ENCODE results near the gene TIAM2. TPM values are rescaled to one million over a fixed set of nuclear protein-coding genes. Genes with fewer than 3 reads are reported as not detected.

TIAM2 gene
- total and polyA plus RNA-seq, 2 experiments from 2014 or later, result 14.2 to 24.4 TPM

- peak; percentile 13; the same call in 1 of the 3 replicates for ATAC-seq
- Mint-ChIP-seq H3K27me3 (ENCODE audit: insufficient read depth, low read depth, poor library complexity) (no peaks in the 10 kb centered on the region), H3K4me1 (peaks cover 44% of the 10 kb centered on the region), H3K4me3 (no peak overlapping the region), H3K27ac (no peak overlapping the region), H3K9me3 (peaks cover 2% of the 10 kb centered on the region; the same call in 1 of the 3 replicates), H3K36me3 (ENCODE audit: low read depth) (peaks cover 36% of the 10 kb centered on the region)
- Histone ChIP-seq H3K79me2 (replicated peaks; ENCODE audit: insufficient read depth) (peaks cover 1% of the 10 kb centered on the region; the same call in 1 of the 2 replicates), H4K20me1 (replicated peaks; ENCODE audit: insufficient read depth) (no peaks in the 10 kb centered on the region), H3K27ac (ENCODE audit: low read depth) (no peak overlapping the region), H3K4me2 (no peak overlapping the region), H3K27me3 (ENCODE audit: insufficient read depth) (no peaks in the 10 kb centered on the region), H3K4me3 (no peak overlapping the region), H3F3A (replicated peaks; ENCODE audit: low read depth) (no peaks in the 10 kb centered on the region), H3K4me1 (ENCODE audit: insufficient read depth) (peaks cover 16% of the 10 kb centered on the region), H3K9me2 (ENCODE audit: insufficient read depth) (no peaks in the 10 kb centered on the region), H2AFZ (no peak overlapping the region), H3K36me3 (ENCODE audit: insufficient read depth) (no peaks in the 10 kb centered on the region)
- TF ChIP-seq EZH2 (IDR thresholded peaks at IDR 0.05; ENCODE audit: low read depth, unreplicated experiment), result no peak
- TF ChIP-seq, protein P1, sequence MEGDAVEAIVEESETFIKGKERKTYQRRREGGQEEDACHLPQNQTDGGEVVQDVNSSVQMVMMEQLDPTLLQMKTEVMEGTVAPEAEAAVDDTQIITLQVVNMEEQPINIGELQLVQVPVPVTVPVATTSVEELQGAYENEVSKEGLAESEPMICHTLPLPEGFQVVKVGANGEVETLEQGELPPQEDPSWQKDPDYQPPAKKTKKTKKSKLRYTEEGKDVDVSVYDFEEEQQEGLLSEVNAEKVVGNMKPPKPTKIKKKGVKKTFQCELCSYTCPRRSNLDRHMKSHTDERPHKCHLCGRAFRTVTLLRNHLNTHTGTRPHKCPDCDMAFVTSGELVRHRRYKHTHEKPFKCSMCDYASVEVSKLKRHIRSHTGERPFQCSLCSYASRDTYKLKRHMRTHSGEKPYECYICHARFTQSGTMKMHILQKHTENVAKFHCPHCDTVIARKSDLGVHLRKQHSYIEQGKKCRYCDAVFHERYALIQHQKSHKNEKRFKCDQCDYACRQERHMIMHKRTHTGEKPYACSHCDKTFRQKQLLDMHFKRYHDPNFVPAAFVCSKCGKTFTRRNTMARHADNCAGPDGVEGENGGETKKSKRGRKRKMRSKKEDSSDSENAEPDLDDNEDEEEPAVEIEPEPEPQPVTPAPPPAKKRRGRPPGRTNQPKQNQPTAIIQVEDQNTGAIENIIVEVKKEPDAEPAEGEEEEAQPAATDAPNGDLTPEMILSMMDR (conservative IDR thresholded peaks at IDR 0.05; ENCODE audit: low read depth in 2 of 2), result peak; percentile 15 to 52; a peak in 3 of 4 replicates
- DNase-seq (ENCODE audit: low spot score), result peak; percentile 65
Observed at GRCh38 chr6:155265843-155266535, 270.9 kb downstream of the TIAM2 start.

DNA sequence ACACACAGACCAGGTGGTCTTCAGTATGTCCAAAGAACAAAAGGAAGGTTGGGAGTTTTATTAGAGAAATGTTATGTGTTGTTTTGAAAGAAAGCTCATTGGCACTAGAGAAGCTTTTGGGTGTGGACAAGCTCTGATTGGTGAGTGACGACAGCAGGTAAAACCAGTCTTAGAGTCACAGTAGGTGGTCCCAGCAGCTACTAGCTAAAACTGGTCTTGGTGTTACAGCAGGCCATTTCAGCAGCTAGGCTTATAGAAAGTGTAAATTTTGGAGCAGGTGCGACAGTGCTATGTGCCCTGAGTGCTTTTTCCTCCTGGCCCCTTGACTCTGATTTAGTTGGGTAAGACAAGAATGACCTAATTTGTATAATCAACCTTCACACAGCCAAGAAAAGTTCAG is 272.3 kb downstream of the TIAM2 start:
- H3K27ac Mint-ChIP-seq, result 0 out of 2 replicates have a peak overlapping the region, but pooled peaks have one; percentile 22
- H3K36me3 Mint-ChIP-seq (ENCODE audit: low read depth), result peaks cover 36% of the 10 kb centered on the region
- peaks cover 2% of the 10 kb centered on the region; the same call in 1 of the 3 replicates for H3K9me3 Mint-ChIP-seq
- H3K79me2 ChIP-seq (replicated peaks; ENCODE audit: insufficient read depth), result peaks cover 5% of the 10 kb centered on the region; the same call in 1 of the 2 replicates
- H3F3A ChIP-seq (replicated peaks; ENCODE audit: low read depth), result no peaks in the 10 kb centered on the region
- no peaks in the 10 kb centered on the region for H3K9me2 ChIP-seq (ENCODE audit: insufficient read depth)
- DNase-seq (ENCODE audit: low spot score), result peak; percentile 54
- no peak for ATAC-seq
- H4K20me1 ChIP-seq (replicated peaks; ENCODE audit: insufficient read depth), result no peaks in the 10 kb centered on the region
- TF ChIP-seq, protein P2, sequence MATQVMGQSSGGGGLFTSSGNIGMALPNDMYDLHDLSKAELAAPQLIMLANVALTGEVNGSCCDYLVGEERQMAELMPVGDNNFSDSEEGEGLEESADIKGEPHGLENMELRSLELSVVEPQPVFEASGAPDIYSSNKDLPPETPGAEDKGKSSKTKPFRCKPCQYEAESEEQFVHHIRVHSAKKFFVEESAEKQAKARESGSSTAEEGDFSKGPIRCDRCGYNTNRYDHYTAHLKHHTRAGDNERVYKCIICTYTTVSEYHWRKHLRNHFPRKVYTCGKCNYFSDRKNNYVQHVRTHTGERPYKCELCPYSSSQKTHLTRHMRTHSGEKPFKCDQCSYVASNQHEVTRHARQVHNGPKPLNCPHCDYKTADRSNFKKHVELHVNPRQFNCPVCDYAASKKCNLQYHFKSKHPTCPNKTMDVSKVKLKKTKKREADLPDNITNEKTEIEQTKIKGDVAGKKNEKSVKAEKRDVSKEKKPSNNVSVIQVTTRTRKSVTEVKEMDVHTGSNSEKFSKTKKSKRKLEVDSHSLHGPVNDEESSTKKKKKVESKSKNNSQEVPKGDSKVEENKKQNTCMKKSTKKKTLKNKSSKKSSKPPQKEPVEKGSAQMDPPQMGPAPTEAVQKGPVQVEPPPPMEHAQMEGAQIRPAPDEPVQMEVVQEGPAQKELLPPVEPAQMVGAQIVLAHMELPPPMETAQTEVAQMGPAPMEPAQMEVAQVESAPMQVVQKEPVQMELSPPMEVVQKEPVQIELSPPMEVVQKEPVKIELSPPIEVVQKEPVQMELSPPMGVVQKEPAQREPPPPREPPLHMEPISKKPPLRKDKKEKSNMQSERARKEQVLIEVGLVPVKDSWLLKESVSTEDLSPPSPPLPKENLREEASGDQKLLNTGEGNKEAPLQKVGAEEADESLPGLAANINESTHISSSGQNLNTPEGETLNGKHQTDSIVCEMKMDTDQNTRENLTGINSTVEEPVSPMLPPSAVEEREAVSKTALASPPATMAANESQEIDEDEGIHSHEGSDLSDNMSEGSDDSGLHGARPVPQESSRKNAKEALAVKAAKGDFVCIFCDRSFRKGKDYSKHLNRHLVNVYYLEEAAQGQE (IDR thresholded peaks at IDR 0.05; ENCODE audit: unreplicated experiment), result no peak
- TF ChIP-seq, protein P3, sequence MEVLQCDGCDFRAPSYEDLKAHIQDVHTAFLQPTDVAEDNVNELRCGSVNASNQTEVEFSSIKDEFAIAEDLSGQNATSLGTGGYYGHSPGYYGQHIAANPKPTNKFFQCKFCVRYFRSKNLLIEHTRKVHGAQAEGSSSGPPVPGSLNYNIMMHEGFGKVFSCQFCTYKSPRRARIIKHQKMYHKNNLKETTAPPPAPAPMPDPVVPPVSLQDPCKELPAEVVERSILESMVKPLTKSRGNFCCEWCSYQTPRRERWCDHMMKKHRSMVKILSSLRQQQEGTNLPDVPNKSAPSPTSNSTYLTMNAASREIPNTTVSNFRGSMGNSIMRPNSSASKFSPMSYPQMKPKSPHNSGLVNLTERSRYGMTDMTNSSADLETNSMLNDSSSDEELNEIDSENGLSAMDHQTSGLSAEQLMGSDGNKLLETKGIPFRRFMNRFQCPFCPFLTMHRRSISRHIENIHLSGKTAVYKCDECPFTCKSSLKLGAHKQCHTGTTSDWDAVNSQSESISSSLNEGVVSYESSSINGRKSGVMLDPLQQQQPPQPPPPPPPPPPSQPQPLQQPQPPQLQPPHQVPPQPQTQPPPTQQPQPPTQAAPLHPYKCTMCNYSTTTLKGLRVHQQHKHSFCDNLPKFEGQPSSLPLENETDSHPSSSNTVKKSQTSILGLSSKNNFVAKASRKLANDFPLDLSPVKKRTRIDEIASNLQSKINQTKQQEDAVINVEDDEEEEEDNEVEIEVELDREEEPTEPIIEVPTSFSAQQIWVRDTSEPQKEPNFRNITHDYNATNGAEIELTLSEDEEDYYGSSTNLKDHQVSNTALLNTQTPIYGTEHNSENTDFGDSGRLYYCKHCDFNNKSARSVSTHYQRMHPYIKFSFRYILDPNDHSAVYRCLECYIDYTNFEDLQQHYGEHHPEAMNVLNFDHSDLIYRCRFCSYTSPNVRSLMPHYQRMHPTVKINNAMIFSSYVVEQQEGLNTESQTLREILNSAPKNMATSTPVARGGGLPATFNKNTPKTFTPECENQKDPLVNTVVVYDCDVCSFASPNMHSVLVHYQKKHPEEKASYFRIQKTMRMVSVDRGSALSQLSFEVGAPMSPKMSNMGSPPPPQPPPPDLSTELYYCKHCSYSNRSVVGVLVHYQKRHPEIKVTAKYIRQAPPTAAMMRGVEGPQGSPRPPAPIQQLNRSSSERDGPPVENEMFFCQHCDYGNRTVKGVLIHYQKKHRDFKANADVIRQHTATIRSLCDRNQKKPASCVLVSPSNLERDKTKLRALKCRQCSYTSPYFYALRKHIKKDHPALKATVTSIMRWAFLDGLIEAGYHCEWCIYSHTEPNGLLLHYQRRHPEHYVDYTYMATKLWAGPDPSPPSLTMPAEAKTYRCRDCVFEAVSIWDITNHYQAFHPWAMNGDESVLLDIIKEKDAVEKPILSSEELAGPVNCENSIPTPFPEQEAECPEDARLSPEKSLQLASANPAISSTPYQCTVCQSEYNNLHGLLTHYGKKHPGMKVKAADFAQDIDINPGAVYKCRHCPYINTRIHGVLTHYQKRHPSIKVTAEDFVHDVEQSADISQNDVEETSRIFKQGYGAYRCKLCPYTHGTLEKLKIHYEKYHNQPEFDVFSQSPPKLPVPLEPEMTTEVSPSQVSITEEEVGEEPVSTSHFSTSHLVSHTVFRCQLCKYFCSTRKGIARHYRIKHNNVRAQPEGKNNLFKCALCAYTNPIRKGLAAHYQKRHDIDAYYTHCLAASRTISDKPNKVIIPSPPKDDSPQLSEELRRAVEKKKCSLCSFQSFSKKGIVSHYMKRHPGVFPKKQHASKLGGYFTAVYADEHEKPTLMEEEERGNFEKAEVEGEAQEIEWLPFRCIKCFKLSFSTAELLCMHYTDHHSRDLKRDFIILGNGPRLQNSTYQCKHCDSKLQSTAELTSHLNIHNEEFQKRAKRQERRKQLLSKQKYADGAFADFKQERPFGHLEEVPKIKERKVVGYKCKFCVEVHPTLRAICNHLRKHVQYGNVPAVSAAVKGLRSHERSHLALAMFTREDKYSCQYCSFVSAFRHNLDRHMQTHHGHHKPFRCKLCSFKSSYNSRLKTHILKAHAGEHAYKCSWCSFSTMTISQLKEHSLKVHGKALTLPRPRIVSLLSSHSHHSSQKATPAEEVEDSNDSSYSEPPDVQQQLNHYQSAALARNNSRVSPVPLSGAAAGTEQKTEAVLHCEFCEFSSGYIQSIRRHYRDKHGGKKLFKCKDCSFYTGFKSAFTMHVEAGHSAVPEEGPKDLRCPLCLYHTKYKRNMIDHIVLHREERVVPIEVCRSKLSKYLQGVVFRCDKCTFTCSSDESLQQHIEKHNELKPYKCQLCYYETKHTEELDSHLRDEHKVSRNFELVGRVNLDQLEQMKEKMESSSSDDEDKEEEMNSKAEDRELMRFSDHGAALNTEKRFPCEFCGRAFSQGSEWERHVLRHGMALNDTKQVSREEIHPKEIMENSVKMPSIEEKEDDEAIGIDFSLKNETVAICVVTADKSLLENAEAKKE (CRISPR knock-in tag; IDR thresholded peaks at IDR 0.05), result no peak
- no peak for TF ChIP-seq ZNF114 (CRISPR knock-in tag; IDR thresholded peaks at IDR 0.05)
- no peak overlapping the region for H3K4me3 Mint-ChIP-seq
- no peak overlapping the region for H2AFZ ChIP-seq
- no peak overlapping the region for H3K4me2 ChIP-seq
- no peaks in the 10 kb centered on the region for H3K36me3 ChIP-seq (ENCODE audit: insufficient read depth)
- H3K4me3 ChIP-seq, result no peak overlapping the region
- peak overlapping the region; percentile 4; the same call in 1 of the 2 replicates for H3K27ac ChIP-seq (ENCODE audit: low read depth)
- H3K4me1 Mint-ChIP-seq, result peaks cover 30% of the 10 kb centered on the region
- no peaks in the 10 kb centered on the region for H3K27me3 Mint-ChIP-seq (ENCODE audit: insufficient read depth, low read depth, poor library complexity)
- peaks cover 11% of the 10 kb centered on the region for H3K4me1 ChIP-seq (ENCODE audit: insufficient read depth)
- H3K27me3 ChIP-seq (ENCODE audit: insufficient read depth), result no peaks in the 10 kb centered on the region
